Stimulated activated CD8-positive, alpha-beta memory T cell treated with anti-CD3 and anti-CD28 coated beads, Interleukin-2, amount 100 ng/mL, for 48 hours (primary cell): ENCODE results near the gene INTS11.

Experiments
- DNase-seq, 2 donors: peaks; one replicate each; pipeline ENCODE4 v3.0.0-alpha.2; 2020; ENCODE audit warnings: low read depth in 2 of 2

Gene INTS11

GRCh38 chr1:1357871-1358432, 33.5 kb upstream of the INTS11 start:
- no peak for DNase-seq

- no peak for DNase-seq
Measured at GRCh38 chr1:1356796-1357401, 32.4 kb upstream of the INTS11 start.

GRCh38 chr1:1356166-1356795, 31.8 kb upstream of the INTS11 start:
- no peak for DNase-seq

- DNase-seq, result no peak
Measured at GRCh38 chr1:1355416-1355815, 31.0 kb upstream of the INTS11 start.

GRCh38 chr1:1354271-1355247, 30.1 kb upstream of the INTS11 start:
- no peak for DNase-seq

- DNase-seq, result no peak
Measured at GRCh38 chr1:1353389-1354151, 29.1 kb upstream of the INTS11 start.

- DNase-seq, result no peak
Measured at GRCh38 chr1:1352786-1353388, 28.4 kb upstream of the INTS11 start.

- DNase-seq, result no peak
Measured at GRCh38 chr1:1351511-1352427, 27.3 kb upstream of the INTS11 start.

DNA sequence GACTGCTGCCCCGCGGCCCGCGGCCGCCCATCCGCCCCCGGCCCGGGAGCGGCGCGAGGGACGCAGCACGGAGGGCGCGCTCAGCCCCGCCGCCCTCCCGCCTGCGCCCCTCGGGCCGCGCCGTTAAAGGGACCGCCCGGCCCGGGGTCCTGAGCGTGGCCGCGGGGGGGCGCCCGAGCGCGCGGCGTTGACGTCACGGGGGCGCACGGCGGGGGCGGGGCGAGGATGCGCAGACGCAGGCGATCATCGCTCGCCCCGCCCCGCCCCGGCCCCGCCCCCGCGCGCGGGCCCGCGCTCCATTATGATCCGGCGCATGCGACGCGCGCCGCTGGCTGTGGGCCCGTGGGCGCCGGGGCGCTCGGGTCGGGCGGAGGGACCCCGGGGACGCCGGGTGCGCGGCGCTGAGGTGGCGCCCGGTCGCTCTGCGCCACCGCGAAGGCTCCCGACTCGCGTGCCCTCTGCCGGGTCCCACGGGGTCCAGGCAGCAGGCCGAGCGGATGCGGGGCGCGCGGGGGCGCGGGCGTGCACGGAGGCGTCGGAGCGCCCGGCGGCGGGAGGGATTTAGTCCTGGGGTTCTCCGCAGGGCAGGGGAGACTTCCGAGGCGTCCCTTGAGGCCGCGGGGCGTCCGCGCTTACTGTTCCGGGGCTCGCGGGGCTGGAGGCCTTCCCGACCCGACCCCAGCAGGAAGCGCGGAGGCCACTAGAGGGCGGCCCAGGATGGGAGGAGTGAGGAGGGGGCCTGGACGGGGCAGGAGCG, 25.0 kb upstream of the INTS11 start, which contains the start of gene DVL1:
Gene DVL1 (minus strand): TSS at position 163 of the 757 bp plus-strand sequence. CDS start 353 bp downstream, outside the sequence.
- peak; percentile 44 to 62 for DNase-seq

DNA sequence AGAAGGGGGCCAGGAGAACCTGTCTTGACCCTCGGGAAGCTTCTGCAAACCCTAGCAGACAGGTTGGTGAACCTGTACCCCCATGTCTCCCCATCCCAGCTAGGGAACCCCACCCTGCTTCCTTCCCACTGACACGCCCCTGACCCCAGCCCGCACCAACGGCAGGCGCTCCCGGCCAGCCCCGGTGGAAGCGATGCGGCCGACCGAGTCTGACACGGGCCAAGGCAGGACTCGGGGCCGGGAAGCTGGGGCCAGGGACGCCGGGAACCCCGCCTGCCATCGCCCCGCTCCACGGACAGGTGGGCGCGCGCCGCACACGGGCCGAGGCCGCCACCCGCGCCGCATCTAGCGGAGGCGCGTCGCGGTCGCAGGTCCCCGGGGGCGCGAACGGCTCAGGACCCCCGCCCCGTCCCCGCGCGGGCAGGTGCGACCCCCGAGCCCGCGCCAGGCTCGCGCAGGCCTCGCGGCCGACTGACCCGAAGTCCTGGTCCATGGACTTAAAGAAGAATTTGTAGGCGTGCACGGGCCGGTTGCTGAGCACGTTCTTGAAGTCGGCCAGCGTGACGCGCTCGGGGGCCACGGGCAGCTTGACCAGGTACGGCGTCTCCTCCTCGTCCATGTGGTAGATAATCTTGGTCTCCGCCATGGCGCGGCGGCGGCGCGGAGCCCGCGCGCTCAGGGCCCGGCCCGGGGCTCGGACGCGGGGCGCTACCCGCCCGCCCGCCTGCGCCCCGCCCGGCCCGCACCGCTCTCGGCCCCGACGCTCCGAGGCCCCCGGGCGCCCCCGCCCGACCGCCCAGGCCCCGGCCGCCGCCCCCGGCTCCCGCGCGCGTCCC, 24.2 kb upstream of the INTS11 start:
- DNase-seq, result no peak

DNA sequence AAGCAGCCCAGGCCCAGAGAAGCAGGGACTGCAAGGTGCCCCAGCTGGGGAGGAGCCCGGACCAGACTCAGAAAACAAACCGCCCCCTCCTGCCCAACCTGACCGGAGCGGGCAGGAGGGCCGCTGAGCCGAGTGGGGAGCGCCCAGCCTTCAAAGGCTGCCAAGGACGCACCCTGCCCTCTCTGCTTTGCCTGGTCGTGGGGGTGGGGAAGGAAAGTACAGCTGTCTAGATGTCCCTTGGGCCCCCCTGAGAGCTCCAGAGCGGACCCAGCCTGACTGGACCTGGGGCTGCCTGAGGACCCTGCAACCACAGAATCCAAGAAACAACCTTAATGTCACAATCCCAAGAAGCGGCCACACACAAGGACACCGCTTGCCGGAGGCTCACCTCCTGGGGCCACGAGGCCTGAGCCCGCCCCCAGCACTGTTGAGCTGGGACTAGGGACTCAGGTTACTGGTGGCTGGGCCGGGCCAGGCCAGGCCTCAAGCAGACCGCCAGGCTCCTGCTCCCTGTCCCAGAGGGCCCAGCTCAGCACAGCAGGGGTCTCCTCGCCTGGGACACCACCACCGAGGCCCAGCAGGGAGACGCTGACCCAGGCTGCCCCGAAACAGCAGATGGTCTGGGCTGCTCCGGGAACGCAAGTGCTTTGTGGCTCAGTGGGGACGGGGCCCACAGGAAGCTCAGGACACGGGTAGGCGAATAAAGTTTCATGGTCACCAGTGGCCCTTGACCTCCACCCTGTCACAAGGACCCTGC, 23.4 kb upstream of the INTS11 start:
- DNase-seq, result no peak

DNA sequence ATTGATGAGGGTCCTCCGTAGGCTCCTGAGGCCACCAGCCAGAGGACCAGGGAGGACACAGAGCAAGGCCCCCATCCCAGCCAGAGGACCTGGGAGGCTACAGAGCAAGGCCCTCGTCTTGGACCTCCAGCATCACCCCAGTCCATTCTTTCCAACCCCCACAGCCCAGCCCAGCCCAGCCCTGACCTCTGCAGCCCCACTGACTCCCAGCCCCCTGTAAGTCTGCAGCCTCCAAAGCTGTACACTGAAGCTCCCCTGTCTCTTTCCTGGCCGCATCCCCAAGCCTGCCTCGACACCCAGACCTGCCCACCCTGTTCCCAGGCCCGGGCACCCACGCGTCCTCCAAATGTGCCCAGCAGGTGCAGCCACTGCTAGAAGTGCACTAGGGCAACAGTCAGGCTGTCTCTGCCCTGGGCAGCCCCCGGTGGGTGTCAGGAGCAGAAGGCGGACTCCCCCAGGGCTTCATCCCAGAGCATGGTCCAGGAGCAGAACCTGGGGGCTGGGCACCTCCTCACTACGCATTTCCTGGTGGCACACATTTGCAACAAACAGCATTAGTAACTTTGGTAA, 22.7 kb upstream of the INTS11 start:
- no peak for DNase-seq

DNA sequence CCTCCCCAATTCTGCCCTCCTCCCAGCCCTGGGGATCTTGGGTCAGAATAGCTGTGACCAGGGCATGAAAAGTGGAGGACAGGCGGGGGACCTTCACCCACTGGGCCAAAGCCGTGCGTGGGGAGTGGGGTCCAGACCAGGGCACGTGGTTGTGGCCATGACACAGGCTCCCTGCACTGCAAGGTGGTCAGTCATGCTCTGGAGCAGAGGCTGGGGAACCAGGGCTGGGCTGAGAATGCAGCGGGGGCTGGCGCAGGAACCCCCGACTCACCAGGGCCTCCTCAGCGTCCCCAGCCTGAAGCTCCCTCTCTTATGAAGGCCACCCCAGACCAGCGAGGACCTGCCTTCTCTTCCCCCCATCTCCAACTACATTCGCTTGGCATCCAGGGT, 22.0 kb upstream of the INTS11 start:
- DNase-seq, result no peak

GRCh38 chr1:1345860-1346500, 21.5 kb upstream of the INTS11 start:
- no peak for DNase-seq

DNA sequence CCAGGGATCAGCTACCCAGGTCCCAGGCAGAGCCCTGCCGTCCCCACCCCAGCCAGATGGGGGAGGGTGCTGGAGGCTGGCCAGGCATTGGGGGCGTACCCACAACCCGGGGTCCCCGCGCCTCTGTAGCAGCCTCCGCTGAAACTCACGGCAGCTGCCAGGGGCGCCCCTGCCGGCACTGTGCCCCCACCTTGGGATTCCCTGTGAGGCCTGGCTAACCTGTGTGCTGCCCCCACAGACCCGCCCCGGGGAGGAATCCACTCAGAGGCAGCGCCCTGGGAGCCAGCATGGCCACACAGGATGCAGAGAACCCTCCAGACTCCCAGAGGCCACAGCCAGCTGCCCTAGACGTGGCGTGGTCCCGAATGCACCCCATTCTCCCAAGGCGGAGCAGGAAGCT, 20.9 kb upstream of the INTS11 start:
- DNase-seq, result no peak

DNA sequence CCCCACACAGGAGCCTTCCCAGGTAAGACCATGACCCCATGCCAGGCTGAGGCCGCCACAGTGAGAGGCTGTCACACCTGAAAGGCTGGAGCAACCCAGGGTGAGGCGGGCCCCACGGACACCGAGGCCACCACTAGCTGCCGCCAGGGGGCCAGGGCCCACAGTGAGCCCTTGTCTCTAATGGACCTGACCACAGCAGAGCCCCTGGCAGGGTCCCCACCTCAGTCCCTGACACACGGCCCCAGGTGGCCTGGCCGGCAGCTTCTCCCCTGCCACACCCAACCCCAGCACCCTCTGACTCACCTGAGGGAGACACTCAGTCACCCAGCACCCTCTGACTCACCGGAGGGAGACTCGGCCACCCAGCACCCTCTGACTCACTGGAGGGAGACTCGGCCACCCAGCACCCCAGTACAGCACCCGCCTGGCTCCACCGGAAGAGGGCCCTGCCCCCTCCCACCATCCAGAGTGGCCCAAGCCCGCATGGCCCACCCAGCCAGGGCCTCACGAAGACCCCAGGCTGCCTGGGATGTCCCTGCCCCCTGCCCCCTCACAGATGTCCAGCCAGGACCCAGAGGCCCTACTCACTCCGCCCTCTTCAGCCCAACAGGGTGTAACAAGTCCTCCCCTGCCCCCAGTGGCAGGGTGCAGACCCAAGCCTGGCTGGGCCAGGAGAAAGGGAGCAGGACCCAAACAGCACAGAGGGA, 20.3 kb upstream of the INTS11 start:
- peak in 1 of 2 donors; percentile 52 for DNase-seq
